CD1c-positive myeloid dendritic cell (primary cell): ENCODE data around the gene COL28A1.
A peak's percentile ranks its signal among the peaks of the same experiment; 100 is the strongest.
"Not testable (repeated sequence)": the region's sequence is repeated elsewhere in the genome, so short reads cannot be mapped to it uniquely, and the experiment has no call there.

Experiments
- DNase-seq: peaks from one replicate; pipeline ENCODE4 v3.0.0-alpha.2; 2016; ENCODE audit errors: extremely low spot score

The COL28A1 gene

DNA sequence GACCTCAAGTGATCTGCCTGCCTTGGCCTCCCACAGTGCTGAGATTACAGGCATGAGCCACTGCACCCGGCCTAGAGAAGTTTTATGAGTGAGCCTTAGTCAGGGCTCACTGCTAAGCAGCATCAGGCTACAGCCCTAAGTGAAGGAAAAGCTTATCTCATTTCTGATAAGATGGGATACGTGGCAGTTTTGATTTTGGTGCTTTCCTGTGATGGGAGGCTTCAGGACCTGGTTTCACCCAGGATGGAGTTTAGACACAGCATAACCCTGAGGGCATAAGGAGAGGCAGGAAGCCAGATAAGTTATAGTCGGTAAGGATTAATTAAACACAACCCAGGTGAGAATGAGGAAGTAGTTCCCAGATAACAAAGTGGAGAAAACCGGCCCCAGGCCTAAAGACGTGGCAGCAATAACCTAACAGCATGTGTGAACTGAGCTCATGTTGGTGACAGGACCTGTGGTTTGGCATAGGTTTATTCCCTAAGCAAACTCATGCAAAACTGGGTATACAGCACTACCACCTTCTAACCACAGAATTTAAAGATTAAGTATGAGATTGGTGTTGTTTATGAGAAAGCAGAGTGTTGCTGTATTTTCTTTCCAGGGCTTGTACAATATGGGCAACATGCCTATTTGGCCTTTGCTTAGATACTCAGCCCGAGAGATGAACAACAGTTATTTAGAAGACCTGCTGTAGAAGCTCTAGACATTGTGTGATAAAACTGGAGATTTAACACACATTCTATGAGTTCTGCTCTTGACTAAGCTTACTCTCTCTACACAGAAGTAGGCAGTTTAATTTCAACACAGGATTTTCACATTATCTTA, 119.4 kb downstream of the COL28A1 start:
- DNase-seq: no peak

DNA sequence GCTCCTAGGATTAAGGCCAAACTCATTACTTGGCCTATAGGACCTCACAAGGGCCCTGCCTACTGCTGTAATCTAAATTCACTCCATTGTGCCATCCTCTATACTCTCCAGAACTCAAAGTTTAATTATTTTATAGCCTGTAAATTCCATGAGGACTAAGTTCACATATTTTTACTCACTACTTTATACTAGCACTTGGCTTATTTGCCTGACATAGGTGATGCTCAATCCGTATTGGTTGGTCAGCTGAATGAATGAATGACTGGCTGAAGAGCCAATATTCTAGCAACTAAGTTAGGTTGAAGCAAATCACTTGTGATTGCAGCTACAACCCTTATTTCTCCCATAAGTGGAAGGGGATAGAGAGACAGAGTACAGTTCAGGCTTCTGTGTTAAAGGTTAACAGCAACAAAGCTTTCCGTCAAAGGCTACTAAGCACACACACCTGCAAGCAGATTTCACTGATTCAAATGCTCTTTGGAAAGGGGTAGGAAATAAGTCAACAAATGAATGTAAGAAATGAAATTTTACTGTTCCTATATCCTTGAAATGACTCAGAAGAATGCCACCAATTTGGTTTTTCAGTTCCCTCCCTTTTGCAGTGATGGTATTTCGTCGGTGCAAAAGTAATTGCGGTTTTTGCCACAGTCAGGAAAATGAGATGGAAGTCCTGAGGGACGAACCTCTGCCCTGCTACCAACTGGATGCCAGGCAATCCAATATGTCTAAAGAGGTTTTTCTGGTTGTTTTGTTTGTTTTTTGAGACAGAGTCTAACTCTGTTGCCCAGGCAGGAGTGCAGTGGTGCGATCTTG, 120.7 kb downstream of the COL28A1 start:
- DNase-seq: no peak

GRCh38 chr7:7408001-7408770, 127.5 kb downstream of the COL28A1 start:
- no peak for DNase-seq

- DNase-seq: no peak
Observed at GRCh38 chr7:7405461-7405860, 130.2 kb downstream of the COL28A1 start.

GRCh38 chr7:7399707-7400106, 136.0 kb downstream of the COL28A1 start:
- DNase-seq: no peak

- no peak for DNase-seq
Observed at GRCh38 chr7:7395785-7396184, 139.9 kb downstream of the COL28A1 start.

DNA sequence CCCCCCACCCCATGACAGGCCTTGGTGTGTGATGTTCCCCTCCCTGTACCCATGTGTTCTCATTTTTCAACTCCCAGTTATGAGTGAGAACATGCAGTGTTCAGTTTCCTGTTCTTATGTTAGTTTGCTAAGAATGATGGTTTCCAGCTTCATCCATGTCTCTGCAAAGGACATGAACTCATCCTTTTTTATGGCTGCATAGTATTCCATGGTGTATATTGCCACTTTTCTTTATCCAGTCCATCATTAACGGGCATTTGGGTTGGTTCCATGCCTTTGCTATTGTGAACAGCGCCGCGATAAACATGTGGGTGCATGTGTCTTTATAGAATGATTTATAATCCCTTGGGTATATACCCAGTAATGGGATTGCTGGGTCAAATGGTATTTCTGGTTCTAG, 147.5 kb downstream of the COL28A1 start:
- DNase-seq: not testable (repeated sequence)

GRCh38 chr7:7385421-7385820, 150.3 kb downstream of the COL28A1 start:
- DNase-seq: peak; percentile 11

GRCh38 chr7:7384228-7384627, 151.4 kb downstream of the COL28A1 start:
- DNase-seq: no peak

DNA sequence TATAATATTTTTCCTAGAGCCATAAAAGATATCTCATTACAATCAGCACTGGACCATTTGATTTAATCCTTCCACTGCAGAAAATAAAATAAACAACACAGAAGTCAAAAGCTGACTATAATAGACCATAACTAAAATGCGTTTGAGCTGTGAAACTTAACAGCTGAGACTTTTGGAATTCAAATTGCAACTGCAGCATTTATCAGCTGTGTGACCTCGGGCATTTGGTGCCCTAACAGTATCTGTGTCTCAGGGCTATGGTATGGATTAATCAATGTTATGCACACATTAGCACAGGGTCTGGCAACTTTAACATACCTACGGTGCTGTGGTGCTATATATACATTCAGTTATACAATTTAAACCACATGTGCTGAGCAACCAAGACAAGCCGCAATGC, 160.1 kb downstream of the COL28A1 start:
- no peak for DNase-seq

- no peak for DNase-seq
Observed at GRCh38 chr7:7370076-7370475, 165.6 kb downstream of the COL28A1 start.

- DNase-seq: no peak
Observed at GRCh38 chr7:7369134-7369533, 166.5 kb downstream of the COL28A1 start.

GRCh38 chr7:7354674-7355073, 181.0 kb downstream of the COL28A1 start:
- no peak for DNase-seq

DNA sequence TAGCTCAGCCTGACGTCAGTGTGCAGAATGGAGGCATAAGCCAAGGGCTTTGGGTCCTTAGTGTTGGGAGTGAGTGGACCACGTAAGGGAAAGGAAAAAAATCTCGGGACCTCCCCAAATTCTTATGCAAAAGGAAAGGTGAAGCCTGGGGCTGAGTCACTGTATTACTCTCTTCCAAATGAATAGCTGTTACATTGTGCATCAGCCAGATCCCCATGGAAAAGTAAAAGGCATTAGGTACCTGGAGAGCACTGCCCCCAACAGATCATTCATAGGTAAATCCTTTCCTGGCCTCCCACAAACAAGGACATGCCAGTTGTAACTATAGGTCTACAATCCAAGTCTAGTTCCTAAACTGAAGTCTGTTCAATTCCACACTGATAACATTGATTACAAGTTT, 182.8 kb downstream of the COL28A1 start:
- DNase-seq: no peak

GRCh38 chr7:7351832-7352231, 183.8 kb downstream of the COL28A1 start:
- no peak for DNase-seq

DNA sequence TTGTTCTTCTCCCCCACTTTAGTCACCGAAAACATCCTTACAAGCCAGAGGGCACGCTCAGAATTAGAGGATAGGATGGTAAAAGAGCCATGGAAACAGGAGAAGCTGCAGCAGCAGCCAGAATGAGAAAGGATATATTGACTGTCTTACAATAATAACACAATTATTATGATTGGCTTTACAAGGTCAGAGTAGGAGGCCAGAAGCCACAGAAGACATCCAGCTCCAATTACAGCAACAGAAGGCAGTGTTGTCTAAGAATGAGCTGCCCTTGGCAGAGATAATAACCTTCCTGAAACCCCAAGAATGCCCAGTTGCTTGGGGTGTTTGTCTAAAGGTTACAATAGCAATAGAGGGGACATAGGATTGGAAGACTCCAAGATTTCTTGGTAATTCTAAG, 184.5 kb downstream of the COL28A1 start:
- DNase-seq: no peak

DNA sequence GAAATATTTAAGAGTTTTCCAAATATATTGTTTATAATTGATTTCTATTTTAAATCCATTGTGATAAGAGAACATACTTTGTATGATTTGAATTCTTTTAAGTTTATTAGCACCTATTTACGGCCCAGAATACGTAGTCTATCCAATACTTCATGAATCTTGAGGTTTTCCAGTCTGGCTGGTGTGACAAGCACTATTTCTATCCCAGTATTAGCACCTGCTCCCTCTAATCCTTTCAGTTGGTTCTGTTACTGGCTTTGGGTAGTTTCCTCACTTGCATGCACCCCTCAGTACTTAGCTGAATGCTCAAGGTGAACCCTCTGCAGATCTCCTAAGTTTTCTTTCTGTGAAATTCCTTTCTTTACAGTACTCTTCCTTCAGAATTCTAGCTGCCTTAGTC, 186.5 kb downstream of the COL28A1 start:
- no peak for DNase-seq

GRCh38 chr7:7347045-7347444, 188.6 kb downstream of the COL28A1 start:
- DNase-seq: no peak

GRCh38 chr7:7344583-7344982, 191.1 kb downstream of the COL28A1 start:
- no peak for DNase-seq

DNA sequence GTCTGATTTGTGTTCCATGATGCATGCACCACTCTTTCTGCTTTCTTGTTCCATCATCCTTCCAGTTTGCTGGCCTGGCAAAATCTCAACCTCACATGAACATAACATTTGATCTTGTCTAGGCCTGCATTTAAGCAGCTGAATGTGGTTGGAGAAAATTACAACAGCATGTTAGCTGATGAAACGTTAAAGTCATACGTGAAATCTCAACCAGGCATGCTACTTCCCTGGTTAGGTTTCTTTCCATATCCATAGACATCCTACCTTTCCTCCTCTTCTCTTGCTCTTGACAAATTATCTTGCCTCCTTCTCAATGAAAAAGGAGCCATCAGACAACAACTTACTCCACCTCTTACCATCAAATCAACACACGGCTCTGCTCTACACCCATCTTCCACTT, 199.8 kb downstream of the COL28A1 start:
- DNase-seq: no peak

DNA sequence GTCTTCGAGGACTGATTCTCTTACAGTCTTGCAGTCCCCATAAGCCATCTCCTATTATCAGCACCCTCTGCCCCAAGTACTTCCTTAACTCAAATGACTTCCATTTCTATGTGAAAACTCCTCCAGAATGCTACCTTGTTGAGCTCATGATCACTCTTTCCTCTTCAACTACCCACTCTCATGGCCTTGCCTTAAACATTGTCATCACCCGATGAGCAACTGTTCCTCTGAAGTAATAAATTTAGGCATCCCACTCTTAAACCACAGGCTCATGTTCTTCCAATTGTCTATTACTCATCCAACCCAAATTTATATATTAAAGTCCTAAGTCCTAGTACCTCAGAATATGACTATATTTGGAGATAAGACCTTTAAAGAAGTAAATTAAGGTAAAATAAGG, 200.5 kb downstream of the COL28A1 start:
- DNase-seq: no peak

GRCh38 chr7:7333610-7334009, 202.1 kb downstream of the COL28A1 start:
- no peak for DNase-seq
